WI38 (cell line): Measurements from ENCODE around the gene LCLAT1.

Experiments used
- H3K4me3 ChIP-seq: 2 replicates; pipeline ENCODE4 v1.5.1; 2011; ENCODE audit warnings: low read depth, mild to moderate bottlenecking, control low read depth, low read length
- CTCF ChIP-seq: IDR thresholded peaks from 2 replicates; pipeline ENCODE4 v1.5.1; 2012; ENCODE audit warnings: low read depth, mild to moderate bottlenecking, control low read depth, low read length

Gene LCLAT1

GRCh38 chr2:30655660-30656059 lies 208.6 kb downstream of the LCLAT1 start:
- H3K4me3 ChIP-seq = no peak overlapping the region
- TF ChIP-seq CTCF = no peak

- no peak overlapping the region for H3K4me3 ChIP-seq
- TF ChIP-seq CTCF = no peak
Observed at GRCh38 chr2:30656079-30656478, 209.0 kb downstream of the LCLAT1 start.

GRCh38 chr2:30661173-30662107 lies 214.4 kb downstream of the LCLAT1 start:
- no peak for TF ChIP-seq CTCF

GRCh38 chr2:30662268-30663131 lies 215.5 kb downstream of the LCLAT1 start:
- TF ChIP-seq CTCF = no peak
- no peak overlapping the region for H3K4me3 ChIP-seq

More at GRCh38 chr2:30661173-30662107, 214.4 kb downstream of the LCLAT1 start:
- no peak overlapping the region for H3K4me3 ChIP-seq

- TF ChIP-seq CTCF = no peak
- H3K4me3 ChIP-seq = no peak overlapping the region
Observed at GRCh38 chr2:30663321-30663720, 216.3 kb downstream of the LCLAT1 start.

GRCh38 chr2:30663806-30664205 lies 216.8 kb downstream of the LCLAT1 start:
- H3K4me3 ChIP-seq = no peak overlapping the region
- no peak for TF ChIP-seq CTCF
